Measurements from ENCODE around the gene LYPD8. TPM values are rescaled to one million over a fixed set of nuclear protein-coding genes. Genes with fewer than 3 reads are reported as not detected.

LYPD8 gene
- total and polyA plus RNA-seq, 2 of the 8 experiments (the other 6 are each of a cell fraction or from before 2014, with no cell fraction given), result not detected

- Histone ChIP-seq H3K4me2 (ENCODE audit: insufficient read depth in 1 of 2, low read depth in 2 of 2, low read length in 2 of 2) (no peak overlapping the region), H2AK5ac (ENCODE audit: low read depth, low read length) (no peak overlapping the region), H4K8ac (ENCODE audit: extremely low read depth, insufficient read depth, low read length) (no peak overlapping the region), H3K18ac (ENCODE audit: extremely low read depth, low read length) (no peak overlapping the region), H4K91ac (replicated peaks; ENCODE audit: insufficient read length, low read length) (no peak overlapping the region), H2BK12ac (ENCODE audit: low read depth, low read length) (no peak overlapping the region), H3K4me1 (replicated peaks in 1 of 4; ENCODE audit: control insufficient read depth in 3 of 4, insufficient read depth in 4 of 4, low read length in 3 of 4) (no peaks in the 10 kb centered on the region), H2AFZ (ENCODE audit: low read length) (no peak overlapping the region), H3K9me3 (ENCODE audit: insufficient read depth in 2 of 2, low read depth in 1 of 2, low read length in 1 of 2) (peaks cover 81 to 96% of the 10 kb centered on the region in 2 experiments), H3K79me2 (ENCODE audit: control insufficient read depth in 1 of 2, insufficient read depth in 2 of 2, low read length in 2 of 2) (no peaks in the 10 kb centered on the region), H4K5ac (ENCODE audit: insufficient read length, low read depth, low read length) (no peak overlapping the region), H3K79me1 (ENCODE audit: low read depth, low read length) (no peaks in the 10 kb centered on the region), H3K23me2 (ENCODE audit: low read depth, low read length) (no peaks in the 10 kb centered on the region), H2BK15ac (ENCODE audit: low read length) (no peak overlapping the region), H3K23ac (ENCODE audit: insufficient read length) (no peak overlapping the region), H2BK20ac (ENCODE audit: low read length) (no peak overlapping the region), H3K4me3 (ENCODE audit: extremely low read depth in 1 of 4, insufficient read depth in 2 of 4, low read depth in 3 of 4, low read length in 4 of 4) (no peak overlapping the region), H3K36me3 (ENCODE audit: control insufficient read depth in 2 of 4, insufficient read depth in 4 of 4, low read length in 3 of 4) (no peaks in the 10 kb centered on the region), H4K20me1 (replicated peaks in 1 of 2; ENCODE audit: control insufficient read depth in 1 of 2, insufficient read depth in 2 of 2, low read length in 2 of 2) (no peaks in the 10 kb centered on the region), H3K56ac (replicated peaks; ENCODE audit: insufficient read length, low read depth, low read length) (no peak overlapping the region), H3K14ac (ENCODE audit: insufficient read length) (no peak overlapping the region), H2BK5ac (ENCODE audit: low read depth, low read length) (no peak overlapping the region), H3K27ac (ENCODE audit: low read depth, low read length) (no peak overlapping the region), H3K4ac (replicated peaks; ENCODE audit: insufficient read length, low read depth, low read length) (no peak overlapping the region), H2BK120ac (replicated peaks; ENCODE audit: low read depth, low read length) (no peak overlapping the region), H3K9ac (replicated peaks in 1 of 4; ENCODE audit: extremely low read depth in 1 of 4, low read depth in 3 of 4, low read length in 3 of 4) (no peak overlapping the region), H3K27me3 (replicated peaks in 1 of 4; ENCODE audit: control insufficient read depth in 3 of 4, extremely low read depth in 1 of 4, insufficient read depth in 3 of 4, low read length in 3 of 4) (no peaks in the 10 kb centered on the region)
- ChIA-PET POLR2A (ENCODE audit: partially characterized antibody) (no interaction called here), CTCF (ENCODE audit: partially characterized antibody) (interaction anchor here (0.9 to 1.9 kb wide), 2 partner anchors 20 to 26 kb away, joined by 3 to 7 read pairs; no protein-coding TSS in a partner anchor)
- WGBS, 2 experiments (ENCODE audit: extremely low coverage in 1 of 2, insufficient coverage in 1 of 2, insufficient read length in 1 of 2, insufficient replicate concordance in 2 of 2, low coverage in 1 of 2, low lambda C conversion rate in 2 of 2, missing lambda C conversion rate in 1 of 2), result 75% methylated on average over 3 of the region's 3 CpGs; no CpG with 5 or more reads in 1 of the 2 experiments
- FAIRE-seq (no peak), DNase-seq (ENCODE audit: low read depth in 1 of 2, low spot score in 2 of 2) (no peak)
- TF ChIP-seq KDM1A (IDR thresholded peaks at IDR 0.05; ENCODE audit: borderline replicate concordance, low read length) (no peak), CHD1 (IDR thresholded peaks at IDR 0.05; ENCODE audit: low read depth, low read length) (no peak)
Observed at GRCh38 chr1:248786156-248786555, 30.6 kb upstream of the LYPD8 start.

Data from H1 (cell line).